ENCODE measurements around the gene EFHD2.

- TF ChIP-seq CTCF (IDR thresholded peaks at IDR 0.05) (no peak), POLR2A (IDR thresholded peaks at IDR 0.05) (no peak)
These were observed 33.1 kb downstream of the EFHD2 start for GRCh38 chr1:15442759-15443158.
